ENCODE measurements around the gene CA12.

- TF ChIP-seq CTCF (conservative IDR thresholded peaks at IDR 0.05; ENCODE audit: low read depth, low read length) (no peak), EZH2phosphoT487 (IDR thresholded peaks at IDR 0.05; ENCODE audit: borderline replicate concordance, low read length) (no peak), EZH2 (IDR thresholded peaks at IDR 0.05; ENCODE audit: low read length, unreplicated experiment) (no peak)
Measured at GRCh38 chr15:63313825-63314224, 67.8 kb downstream of the CA12 start.

Measured in PC-3 (cell line).